Loucy (cell line): Measurements from ENCODE around the gene ZBTB37.

Source experiments
- H2AFZ ChIP-seq: fragments of 200-600 bp; sonication (generic); 2 replicates; pipeline ENCODE4 v1.6.0; 2016; ENCODE audit warnings: antibody characterized with exemption, mild to moderate bottlenecking, low read length, moderate library complexity
- H3F3A ChIP-seq: fragments of 200-600 bp; 2 replicates; pipeline ENCODE4 v1.6.0; 2016; ENCODE audit warnings: antibody characterized with exemption, low read depth, mild to moderate bottlenecking
- H3K27me3 ChIP-seq: fragments of 200-600 bp; sonication (generic); 2 replicates; pipeline ENCODE4 v1.6.1; 2014; ENCODE audit warnings: low read length, mild to moderate bottlenecking; ENCODE audit not compliant: insufficient read depth, poor library complexity, severe bottlenecking
- H3K36me3 ChIP-seq: fragments of 200-600 bp; sonication (generic); 2 replicates; pipeline ENCODE4 v1.6.1; 2016; ENCODE audit warnings: low read length; ENCODE audit not compliant: insufficient read depth
- H3K4me1 ChIP-seq: fragments of 200-600 bp; sonication (generic); 2 replicates; pipeline ENCODE4 v1.5.1; 2014; ENCODE audit warnings: low read length, mild to moderate bottlenecking; ENCODE audit not compliant: insufficient read depth, poor library complexity, severe bottlenecking
- H3K4me2 ChIP-seq: fragments of 200-600 bp; sonication (generic); 2 replicates; pipeline ENCODE4 v1.6.0; 2014; ENCODE audit warnings: antibody characterized with exemption, low read length, low read depth, mild to moderate bottlenecking; ENCODE audit not compliant: poor library complexity, severe bottlenecking
- H3K4me3 ChIP-seq: fragments of 200-600 bp; sonication (generic); 2 replicates; pipeline ENCODE4 v1.5.1; 2014; ENCODE audit warnings: low read length, mild to moderate bottlenecking, mixed read lengths; ENCODE audit not compliant: poor library complexity, severe bottlenecking
- H3K79me2 ChIP-seq: fragments of 200-600 bp; sonication (generic); 2 replicates; pipeline ENCODE4 v1.6.1; 2014; ENCODE audit warnings: low read length; ENCODE audit not compliant: insufficient read depth
- H3K9ac ChIP-seq: fragments of 200-600 bp; sonication (generic); 2 replicates; pipeline ENCODE4 v1.6.0; 2014; ENCODE audit warnings: mild to moderate bottlenecking, low read depth, low read length, moderate library complexity; ENCODE audit not compliant: poor library complexity, severe bottlenecking
- H3K9me2 ChIP-seq: fragments of 200-600 bp; sonication (generic); replicated peaks from 2 replicates; pipeline ENCODE4 v1.6.1; 2016; ENCODE audit warnings: low read depth, low read length, mixed read lengths
- H3K9me3 ChIP-seq: fragments of 200-600 bp; sonication (generic); 2 replicates; pipeline ENCODE4 v1.6.1; 2014; ENCODE audit warnings: mild to moderate bottlenecking, antibody characterized with exemption, low read length, low read depth; ENCODE audit not compliant: insufficient read depth
- H4K20me1 ChIP-seq: fragments of 200-600 bp; sonication (generic); 2 replicates; pipeline ENCODE4 v1.6.0; 2014; ENCODE audit warnings: antibody characterized with exemption, low read length, mild to moderate bottlenecking; ENCODE audit not compliant: insufficient read depth, poor library complexity, severe bottlenecking
- CTCF ChIP-seq: fragments of 200-600 bp; sonication (generic); conservative IDR thresholded peaks from 2 replicates; pipeline ENCODE4 v1.5.1; 2014; ENCODE audit warnings: mild to moderate bottlenecking, antibody characterized with exemption, low read length
- EZH2phosphoT487 ChIP-seq: fragments of 200-600 bp; IDR thresholded peaks from 2 replicates; pipeline ENCODE4 v1.6.1; 2018; ENCODE audit warnings: antibody characterized with exemption, mild to moderate bottlenecking, moderate library complexity, borderline replicate concordance

The ZBTB37 gene

GRCh38 chr1:173868266-173869020, at the start of gene ZBTB37:
Gene ZBTB37 (plus strand): TSS chr1:173868380. CDS start chr1:173870226, 1,846 bp downstream.
- Histone ChIP-seq H3K4me1 (peaks cover 65% of the 10 kb centered on the region), H3K4me2 (peak within 1 kb of the TSS; percentile 92), H3F3A (peaks cover 19% of the 10 kb centered on the region), H3K27me3 (peaks cover 8% of the 10 kb centered on the region), H3K9me2 (no peaks in the 10 kb centered on the region), H3K9me3 (no peaks in the 10 kb centered on the region), H3K79me2 (peaks cover 66% of the 10 kb centered on the region), H2AFZ (peak within 1 kb of the TSS; percentile 92), H3K4me3 (peak within 1 kb of the TSS; percentile 92), H4K20me1 (peaks cover 43% of the 10 kb centered on the region), H3K9ac (peak within 1 kb of the TSS; percentile 92), H3K36me3 (peaks cover 37% of the 10 kb centered on the region)
- TF ChIP-seq CTCF = no peak
- no peak for TF ChIP-seq EZH2phosphoT487

- Histone ChIP-seq H3K4me1 (peaks cover 33% of the 10 kb centered on the region), H3K4me3 (peak overlapping the region; percentile 4), H4K20me1 (peaks cover 22% of the 10 kb centered on the region), H2AFZ (no peak overlapping the region), H3F3A (no peaks in the 10 kb centered on the region), H3K27me3 (no peaks in the 10 kb centered on the region), H3K4me2 (peak overlapping the region; percentile 45), H3K36me3 (0 out of 2 replicates have a peak, but pooled peaks cover 8% of the 10 kb centered on the region), H3K9ac (no peak overlapping the region), H3K79me2 (peaks cover 87% of the 10 kb centered on the region), H3K9me3 (no peaks in the 10 kb centered on the region), H3K9me2 (no peaks in the 10 kb centered on the region)
- TF ChIP-seq EZH2phosphoT487 = no peak
- TF ChIP-seq CTCF = no peak
These were observed 49.7 kb upstream of the ZBTB37 start for GRCh38 chr1:173818459-173818858.

- Histone ChIP-seq H3K27me3 (no peaks in the 10 kb centered on the region), H3K4me1 (peaks cover 37% of the 10 kb centered on the region), H3F3A (no peaks in the 10 kb centered on the region), H4K20me1 (peaks cover 22% of the 10 kb centered on the region), H3K36me3 (0 out of 2 replicates have a peak, but pooled peaks cover 8% of the 10 kb centered on the region), H3K9me3 (no peaks in the 10 kb centered on the region), H2AFZ (no peak overlapping the region), H3K79me2 (peaks cover 75% of the 10 kb centered on the region), H3K4me2 (peak overlapping the region; percentile 99), H3K4me3 (peak overlapping the region; percentile 94), H3K9ac (peak overlapping the region; percentile 39), H3K9me2 (no peaks in the 10 kb centered on the region)
- no peak for TF ChIP-seq CTCF
These were observed 46.5 kb upstream of the ZBTB37 start for GRCh38 chr1:173821680-173822079.
